OCI-LY7 (cell line): ENCODE measurements around the gene SH3PXD2A.

Experiments
- EZH2phosphoT487 ChIP-seq: fragments of 200-600 bp; sonication (generic); IDR thresholded peaks from 2 replicates; pipeline ENCODE4 v1.6.1; 2018; ENCODE audit warnings: low read depth, borderline replicate concordance, mild to moderate bottlenecking, mixed run types, antibody characterized with exemption, low read length, moderate library complexity, mixed read lengths
- TF ChIP-seq, protein P1 (sequence below): fragments of 200-600 bp; sonication (generic); conservative IDR thresholded peaks from 2 replicates; pipeline ENCODE4 v1.5.1; 2014; ENCODE audit warnings: mild to moderate bottlenecking, antibody characterized with exemption, low read length, moderate library complexity, mixed read lengths

DNA sequence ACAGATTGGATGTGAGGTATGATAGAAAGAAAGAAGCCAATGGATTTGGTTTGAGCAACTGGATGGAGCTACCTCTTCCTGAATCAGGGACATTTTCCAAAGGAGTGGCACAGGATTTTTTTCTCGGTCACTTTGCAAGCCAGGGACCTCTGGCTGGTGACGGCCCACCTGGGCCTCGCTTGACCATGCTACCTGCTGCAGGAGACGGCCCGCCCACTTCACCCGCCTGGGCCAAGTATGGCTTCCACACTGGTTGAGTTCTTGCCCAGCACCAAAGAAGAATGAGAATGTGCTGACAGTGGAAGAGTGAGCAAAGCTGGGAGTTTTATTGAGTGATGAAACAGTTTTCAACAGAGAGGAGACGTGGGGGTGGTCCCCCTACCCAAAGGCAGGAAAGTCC, 24.5 kb upstream of the SH3PXD2A start:
- TF ChIP-seq, protein P1, sequence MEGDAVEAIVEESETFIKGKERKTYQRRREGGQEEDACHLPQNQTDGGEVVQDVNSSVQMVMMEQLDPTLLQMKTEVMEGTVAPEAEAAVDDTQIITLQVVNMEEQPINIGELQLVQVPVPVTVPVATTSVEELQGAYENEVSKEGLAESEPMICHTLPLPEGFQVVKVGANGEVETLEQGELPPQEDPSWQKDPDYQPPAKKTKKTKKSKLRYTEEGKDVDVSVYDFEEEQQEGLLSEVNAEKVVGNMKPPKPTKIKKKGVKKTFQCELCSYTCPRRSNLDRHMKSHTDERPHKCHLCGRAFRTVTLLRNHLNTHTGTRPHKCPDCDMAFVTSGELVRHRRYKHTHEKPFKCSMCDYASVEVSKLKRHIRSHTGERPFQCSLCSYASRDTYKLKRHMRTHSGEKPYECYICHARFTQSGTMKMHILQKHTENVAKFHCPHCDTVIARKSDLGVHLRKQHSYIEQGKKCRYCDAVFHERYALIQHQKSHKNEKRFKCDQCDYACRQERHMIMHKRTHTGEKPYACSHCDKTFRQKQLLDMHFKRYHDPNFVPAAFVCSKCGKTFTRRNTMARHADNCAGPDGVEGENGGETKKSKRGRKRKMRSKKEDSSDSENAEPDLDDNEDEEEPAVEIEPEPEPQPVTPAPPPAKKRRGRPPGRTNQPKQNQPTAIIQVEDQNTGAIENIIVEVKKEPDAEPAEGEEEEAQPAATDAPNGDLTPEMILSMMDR: no peak
- no peak for TF ChIP-seq EZH2phosphoT487
